CD4-positive, alpha-beta T cell treated with Interleukin-21 for 1 hour (primary cell): ENCODE results near the gene SOCS4.
"Not testable (repeated sequence)": the region's sequence is repeated elsewhere in the genome, so short reads cannot be mapped to it uniquely, and the experiment has no call there.

Experiments used
- DNase-seq: peaks from one replicate; pipeline ENCODE4 v3.0.0-alpha.2; 2020

Gene SOCS4

GRCh38 chr14:55026793-55027561, at the start of gene SOCS4, which contains the start of gene WDHD1:
Gene SOCS4 (plus strand): TSS chr14:55027236. CDS start chr14:55043042, 15,806 bp downstream.
Gene WDHD1 (minus strand): TSS chr14:55027099. CDS start chr14:55026787, 312 bp downstream.
- peak; percentile 95 for DNase-seq

- DNase-seq, result no peak
These were observed 48.0 kb upstream of the SOCS4 start for GRCh38 chr14:54979039-54979438.

- peak; percentile 9 for DNase-seq
These were observed 45.3 kb upstream of the SOCS4 start for GRCh38 chr14:54981698-54982097.

- DNase-seq, result no peak
These were observed 41.9 kb upstream of the SOCS4 start for GRCh38 chr14:54985156-54985555.

GRCh38 chr14:55000381-55000780, 26.7 kb upstream of the SOCS4 start:
- DNase-seq, result peak; percentile 6

- DNase-seq, result no peak
These were observed 22.0 kb upstream of the SOCS4 start for GRCh38 chr14:55005071-55005470.

GRCh38 chr14:55015006-55015405, 12.0 kb upstream of the SOCS4 start:
- no peak for DNase-seq

- DNase-seq, result no peak
These were observed 7.0 kb upstream of the SOCS4 start for GRCh38 chr14:55019968-55020554.

GRCh38 chr14:55024365-55024764, 2.7 kb upstream of the SOCS4 start:
- DNase-seq, result not testable (repeated sequence)

- no peak for DNase-seq
These were observed 1.1 kb upstream of the SOCS4 start for GRCh38 chr14:55025948-55026347.

GRCh38 chr14:55026441-55026792, 619 bp upstream of the SOCS4 start:
- no peak for DNase-seq

GRCh38 chr14:55028066-55028465, 1.0 kb downstream of the SOCS4 start:
- no peak for DNase-seq

GRCh38 chr14:55028476-55028875, 1.4 kb downstream of the SOCS4 start:
- DNase-seq, result no peak

- DNase-seq, result no peak
These were observed 4.2 kb downstream of the SOCS4 start for GRCh38 chr14:55031190-55031589.

GRCh38 chr14:55037995-55038394, 11.0 kb downstream of the SOCS4 start:
- not testable (repeated sequence) for DNase-seq

- no peak for DNase-seq
These were observed 11.7 kb downstream of the SOCS4 start for GRCh38 chr14:55038708-55039107.

GRCh38 chr14:55043528-55043927, 16.5 kb downstream of the SOCS4 start:
- DNase-seq, result no peak

- DNase-seq, result no peak
These were observed 18.1 kb downstream of the SOCS4 start for GRCh38 chr14:55045087-55045486.

- no peak for DNase-seq
These were observed 20.4 kb downstream of the SOCS4 start for GRCh38 chr14:55047301-55048053.

GRCh38 chr14:55048900-55049436, 21.9 kb downstream of the SOCS4 start:
- DNase-seq, result no peak

GRCh38 chr14:55051165-55051422, 24.1 kb downstream of the SOCS4 start:
- no peak for DNase-seq

- DNase-seq, result peak; percentile 91
These were observed 24.6 kb downstream of the SOCS4 start, which contains the start of gene MAPK1IP1L for GRCh38 chr14:55051423-55052268. Gene MAPK1IP1L (plus strand): TSS chr14:55051647. CDS start chr14:55061684, 10,037 bp downstream.
